OCI-LY1 (cell line): ENCODE results near the gene ATG2A.

Source experiments
- H2AFZ ChIP-seq: fragments of 200-600 bp; sonication (generic), shearing (Covaris generic); 2 replicates; pipeline ENCODE4 v1.6.0; 2014; ENCODE audit warnings: antibody characterized with exemption, mild to moderate bottlenecking, low read length
- H3F3A ChIP-seq: fragments of 200-600 bp; sonication (generic), shearing (Covaris generic); 2 replicates; pipeline ENCODE4 v1.6.0; 2014; ENCODE audit warnings: mild to moderate bottlenecking, antibody characterized with exemption, low read length, moderate library complexity; ENCODE audit not compliant: insufficient read depth
- H3K27ac ChIP-seq: fragments of 200-600 bp; sonication (generic); 2 replicates; pipeline ENCODE4 v1.5.1; 2014; ENCODE audit warnings: low read length, mixed run types, mild to moderate bottlenecking, low read depth; ENCODE audit not compliant: poor library complexity, severe bottlenecking
- H3K27me3 ChIP-seq: fragments of 200-600 bp; sonication (generic); 2 replicates; pipeline ENCODE4 v1.6.0; 2014; ENCODE audit warnings: antibody characterized with exemption, mild to moderate bottlenecking, low read length, moderate library complexity; ENCODE audit not compliant: insufficient read depth
- H3K36me3 ChIP-seq: fragments of 200-600 bp; sonication (generic); 2 replicates; pipeline ENCODE4 v1.6.1; 2014; ENCODE audit warnings: mild to moderate bottlenecking, antibody characterized with exemption, low read length, moderate library complexity, mixed read lengths; ENCODE audit not compliant: insufficient read depth
- H3K4me1 ChIP-seq: fragments of 200-600 bp; sonication (generic); 2 replicates; pipeline ENCODE4 v1.5.1; 2014; ENCODE audit warnings: mild to moderate bottlenecking, low read length, moderate library complexity; ENCODE audit not compliant: insufficient read depth, severe bottlenecking
- H3K4me2 ChIP-seq: fragments of 200-600 bp; sonication (generic), shearing (Covaris generic); 2 replicates; pipeline ENCODE4 v1.6.1; 2014; ENCODE audit warnings: low read length
- H3K4me3 ChIP-seq: fragments of 200-600 bp; sonication (generic); 2 replicates; pipeline ENCODE4 v1.5.1; 2014; ENCODE audit warnings: low read length, low read depth, mild to moderate bottlenecking, mixed read lengths; ENCODE audit not compliant: poor library complexity, severe bottlenecking
- H3K79me2 ChIP-seq: fragments of 200-600 bp; shearing (Covaris generic); 2 replicates; pipeline ENCODE4 v1.6.1; 2016; ENCODE audit warnings: mixed run types, low read length, mixed read lengths; ENCODE audit not compliant: insufficient read depth
- H3K9ac ChIP-seq: fragments of 200-600 bp; sonication (generic), shearing (Covaris generic); 2 replicates; pipeline ENCODE4 v1.6.1; 2014; ENCODE audit warnings: mild to moderate bottlenecking, low read length, mixed read lengths
- H3K9me2 ChIP-seq: fragments of 200-600 bp; sonication (generic), shearing (Covaris generic); 2 replicates; pipeline ENCODE4 v1.6.1; 2014; ENCODE audit warnings: low read depth, mild to moderate bottlenecking, low read length, mixed read lengths
- H3K9me3 ChIP-seq: fragments of 200-600 bp; shearing (Covaris generic); 2 replicates; pipeline ENCODE4 v1.6.1; 2014; ENCODE audit warnings: low read length, mixed read lengths
- H4K20me1 ChIP-seq: fragments of 200-600 bp; sonication (generic), shearing (Covaris generic); 2 replicates; pipeline ENCODE4 v1.6.0; 2016; ENCODE audit warnings: mild to moderate bottlenecking, low read length; ENCODE audit not compliant: insufficient read depth
- EZH2 ChIP-seq: fragments of 200-600 bp; sonication (generic), shearing (Covaris generic); IDR thresholded peaks from 2 replicates; pipeline ENCODE4 v1.8.0; 2017; ENCODE audit warnings: borderline replicate concordance, mixed run types, mild to moderate bottlenecking, antibody characterized with exemption, low read length, moderate library complexity, mixed read lengths
- TF ChIP-seq, protein P1 (sequence below): fragments of 200-600 bp; sonication (generic), shearing (Covaris generic); IDR thresholded peaks from 2 replicates; pipeline ENCODE4 v1.5.1; 2017; ENCODE audit warnings: mild to moderate bottlenecking, antibody characterized with exemption, low read length, moderate library complexity, mixed read lengths

Gene ATG2A

DNA sequence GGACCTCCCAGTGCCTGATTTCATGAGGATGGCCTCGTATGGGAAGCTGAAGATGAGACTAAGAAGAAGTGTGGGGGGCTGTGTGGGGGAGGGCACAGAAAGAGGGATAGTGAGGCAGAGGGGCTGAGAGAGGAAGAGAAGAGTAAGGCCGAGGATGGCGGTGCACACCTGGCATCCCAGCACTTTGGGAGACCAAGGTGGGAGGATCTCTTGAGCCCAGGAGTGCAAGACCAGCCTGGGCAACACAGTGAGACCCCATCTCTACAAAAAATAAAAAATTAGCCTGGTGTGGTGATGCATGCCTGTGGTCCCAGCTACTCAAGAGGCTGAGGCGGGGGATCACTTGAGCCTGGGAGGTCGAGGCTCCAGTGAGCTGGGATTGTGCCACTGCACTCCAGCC is 25.1 kb downstream of the ATG2A start:
- no peak overlapping the region for H3K4me3 ChIP-seq
- H3K4me1 ChIP-seq: peaks cover 34% of the 10 kb centered on the region
- no peak overlapping the region for H3K9ac ChIP-seq
- TF ChIP-seq EZH2: no peak
- TF ChIP-seq, protein P1, sequence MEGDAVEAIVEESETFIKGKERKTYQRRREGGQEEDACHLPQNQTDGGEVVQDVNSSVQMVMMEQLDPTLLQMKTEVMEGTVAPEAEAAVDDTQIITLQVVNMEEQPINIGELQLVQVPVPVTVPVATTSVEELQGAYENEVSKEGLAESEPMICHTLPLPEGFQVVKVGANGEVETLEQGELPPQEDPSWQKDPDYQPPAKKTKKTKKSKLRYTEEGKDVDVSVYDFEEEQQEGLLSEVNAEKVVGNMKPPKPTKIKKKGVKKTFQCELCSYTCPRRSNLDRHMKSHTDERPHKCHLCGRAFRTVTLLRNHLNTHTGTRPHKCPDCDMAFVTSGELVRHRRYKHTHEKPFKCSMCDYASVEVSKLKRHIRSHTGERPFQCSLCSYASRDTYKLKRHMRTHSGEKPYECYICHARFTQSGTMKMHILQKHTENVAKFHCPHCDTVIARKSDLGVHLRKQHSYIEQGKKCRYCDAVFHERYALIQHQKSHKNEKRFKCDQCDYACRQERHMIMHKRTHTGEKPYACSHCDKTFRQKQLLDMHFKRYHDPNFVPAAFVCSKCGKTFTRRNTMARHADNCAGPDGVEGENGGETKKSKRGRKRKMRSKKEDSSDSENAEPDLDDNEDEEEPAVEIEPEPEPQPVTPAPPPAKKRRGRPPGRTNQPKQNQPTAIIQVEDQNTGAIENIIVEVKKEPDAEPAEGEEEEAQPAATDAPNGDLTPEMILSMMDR: no peak
- H3K9me3 ChIP-seq: no peaks in the 10 kb centered on the region
- no peak overlapping the region for H3K4me2 ChIP-seq
- no peaks in the 10 kb centered on the region for H3K27me3 ChIP-seq
- H3K36me3 ChIP-seq: peaks cover 4% of the 10 kb centered on the region; the same call in 1 of the 2 replicates
- no peaks in the 10 kb centered on the region for H3F3A ChIP-seq
- H3K27ac ChIP-seq: no peak overlapping the region
- no peaks in the 10 kb centered on the region for H3K79me2 ChIP-seq
- H3K9me2 ChIP-seq: no peaks in the 10 kb centered on the region
- no peaks in the 10 kb centered on the region for H4K20me1 ChIP-seq
- no peak overlapping the region for H2AFZ ChIP-seq

DNA sequence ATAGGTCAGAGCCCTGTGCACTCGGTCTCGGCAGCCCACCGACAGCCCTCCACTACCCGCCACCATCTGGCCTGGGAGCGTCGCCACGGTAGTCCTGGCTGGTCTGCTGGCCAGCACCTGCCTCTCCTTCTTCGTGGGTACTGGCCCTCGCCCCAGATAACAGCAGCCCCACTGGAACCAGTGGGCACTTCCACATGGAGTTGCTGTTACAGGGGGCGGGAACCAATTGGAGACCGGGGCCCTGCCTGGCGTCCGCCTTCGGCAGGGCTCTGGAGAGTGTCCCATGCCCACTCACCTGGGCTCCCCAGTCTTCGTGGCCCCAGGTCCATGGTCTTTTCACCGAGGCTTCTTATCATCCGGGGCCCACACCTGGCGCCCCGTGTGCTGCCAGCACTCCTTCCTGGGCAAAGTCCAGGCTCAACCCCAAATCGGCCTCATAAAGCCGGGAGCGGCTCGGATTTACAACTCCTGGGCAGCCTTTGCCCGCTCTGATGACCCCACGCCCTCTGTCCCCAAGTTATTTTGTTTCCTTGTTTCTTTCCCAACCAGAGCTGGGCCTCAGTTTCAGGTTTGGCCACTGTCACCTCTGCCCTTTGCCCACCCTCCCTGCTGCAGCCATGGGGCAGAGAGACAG is 25.7 kb downstream of the ATG2A start:
- Histone ChIP-seq H3K36me3 (peaks cover 4% of the 10 kb centered on the region; the same call in 1 of the 2 replicates), H4K20me1 (no peaks in the 10 kb centered on the region), H3K4me1 (peaks cover 35% of the 10 kb centered on the region), H3F3A (no peaks in the 10 kb centered on the region), H3K79me2 (no peaks in the 10 kb centered on the region), H3K27me3 (no peaks in the 10 kb centered on the region), H3K9me2 (no peaks in the 10 kb centered on the region), H3K4me2 (no peak overlapping the region), H3K9me3 (no peaks in the 10 kb centered on the region), H2AFZ (no peak overlapping the region), H3K27ac (no peak overlapping the region), H3K9ac (no peak overlapping the region), H3K4me3 (no peak overlapping the region)
- no peak for TF ChIP-seq EZH2
- TF ChIP-seq, protein P1: no peak

DNA sequence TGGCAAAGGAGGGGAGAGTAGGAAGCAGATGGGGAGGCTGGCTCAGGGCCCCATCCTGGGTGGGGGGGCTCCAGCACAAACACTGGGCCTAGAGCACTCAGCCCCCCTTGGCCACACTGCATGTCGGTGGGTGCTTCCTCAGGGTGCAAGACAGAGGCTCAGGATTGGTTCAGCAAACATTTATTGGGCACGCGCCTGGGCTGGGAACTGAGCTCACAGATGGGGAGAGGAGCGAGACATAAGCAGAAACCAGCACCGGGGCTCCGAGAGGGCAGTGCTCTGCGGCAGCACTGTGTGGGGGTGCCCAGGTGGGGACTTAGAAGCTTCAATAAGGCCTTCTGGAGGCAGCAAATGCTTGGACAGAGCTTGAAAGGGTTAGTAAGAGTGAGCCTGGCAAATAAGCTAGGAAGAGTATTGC is 26.5 kb downstream of the ATG2A start:
- Histone ChIP-seq H3K27ac (no peak overlapping the region), H3K4me2 (no peak overlapping the region), H4K20me1 (no peaks in the 10 kb centered on the region), H3K9me2 (no peaks in the 10 kb centered on the region), H3F3A (no peaks in the 10 kb centered on the region), H3K27me3 (no peaks in the 10 kb centered on the region), H3K9ac (no peak overlapping the region), H3K36me3 (peaks cover 4% of the 10 kb centered on the region; the same call in 1 of the 2 replicates), H3K79me2 (no peaks in the 10 kb centered on the region), H3K9me3 (no peaks in the 10 kb centered on the region), H3K4me3 (no peak overlapping the region), H3K4me1 (peaks cover 42% of the 10 kb centered on the region), H2AFZ (no peak overlapping the region)
- no peak for TF ChIP-seq EZH2
- TF ChIP-seq, protein P1: no peak
